ENCODE measurements around the gene PLOD2.

The PLOD2 gene

DNA sequence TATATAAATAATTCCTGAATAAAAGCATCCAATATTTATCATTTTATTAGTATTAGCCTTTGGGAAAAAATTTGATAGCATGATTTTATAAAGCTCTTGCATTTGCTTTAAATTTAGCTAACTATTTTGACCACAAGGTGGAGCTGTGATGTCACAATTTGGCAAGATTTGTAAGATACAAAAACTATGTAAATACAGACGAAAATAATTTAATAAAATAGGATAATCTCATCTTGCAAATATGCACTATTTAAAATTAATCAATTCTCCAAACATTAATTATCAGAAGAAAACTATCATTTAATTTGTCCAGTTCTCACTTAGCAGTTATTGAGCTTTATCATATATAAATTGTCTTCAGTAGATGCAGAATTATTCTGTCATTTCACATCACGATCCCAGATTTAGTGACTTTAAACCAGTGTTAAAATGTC is 95.4 kb downstream of the PLOD2 start:
- DNase-seq (ENCODE audit: low read depth): peak; percentile 21

GRCh38 chr3:146058241-146058640 is 102.7 kb downstream of the PLOD2 start:
- H3K4me3 ChIP-seq (ENCODE audit: low read length): no peak overlapping the region
- TF ChIP-seq, protein P1, sequence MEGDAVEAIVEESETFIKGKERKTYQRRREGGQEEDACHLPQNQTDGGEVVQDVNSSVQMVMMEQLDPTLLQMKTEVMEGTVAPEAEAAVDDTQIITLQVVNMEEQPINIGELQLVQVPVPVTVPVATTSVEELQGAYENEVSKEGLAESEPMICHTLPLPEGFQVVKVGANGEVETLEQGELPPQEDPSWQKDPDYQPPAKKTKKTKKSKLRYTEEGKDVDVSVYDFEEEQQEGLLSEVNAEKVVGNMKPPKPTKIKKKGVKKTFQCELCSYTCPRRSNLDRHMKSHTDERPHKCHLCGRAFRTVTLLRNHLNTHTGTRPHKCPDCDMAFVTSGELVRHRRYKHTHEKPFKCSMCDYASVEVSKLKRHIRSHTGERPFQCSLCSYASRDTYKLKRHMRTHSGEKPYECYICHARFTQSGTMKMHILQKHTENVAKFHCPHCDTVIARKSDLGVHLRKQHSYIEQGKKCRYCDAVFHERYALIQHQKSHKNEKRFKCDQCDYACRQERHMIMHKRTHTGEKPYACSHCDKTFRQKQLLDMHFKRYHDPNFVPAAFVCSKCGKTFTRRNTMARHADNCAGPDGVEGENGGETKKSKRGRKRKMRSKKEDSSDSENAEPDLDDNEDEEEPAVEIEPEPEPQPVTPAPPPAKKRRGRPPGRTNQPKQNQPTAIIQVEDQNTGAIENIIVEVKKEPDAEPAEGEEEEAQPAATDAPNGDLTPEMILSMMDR (conservative IDR thresholded peaks at IDR 0.05; ENCODE audit: low read depth, low read length): no peak

More for the DNA sequence above, 95.4 kb downstream of the PLOD2 start:
- no peak overlapping the region for H3K4me3 ChIP-seq (ENCODE audit: low read length)
- TF ChIP-seq, protein P1 (conservative IDR thresholded peaks at IDR 0.05; ENCODE audit: low read depth, low read length): peak; percentile 59

DNA sequence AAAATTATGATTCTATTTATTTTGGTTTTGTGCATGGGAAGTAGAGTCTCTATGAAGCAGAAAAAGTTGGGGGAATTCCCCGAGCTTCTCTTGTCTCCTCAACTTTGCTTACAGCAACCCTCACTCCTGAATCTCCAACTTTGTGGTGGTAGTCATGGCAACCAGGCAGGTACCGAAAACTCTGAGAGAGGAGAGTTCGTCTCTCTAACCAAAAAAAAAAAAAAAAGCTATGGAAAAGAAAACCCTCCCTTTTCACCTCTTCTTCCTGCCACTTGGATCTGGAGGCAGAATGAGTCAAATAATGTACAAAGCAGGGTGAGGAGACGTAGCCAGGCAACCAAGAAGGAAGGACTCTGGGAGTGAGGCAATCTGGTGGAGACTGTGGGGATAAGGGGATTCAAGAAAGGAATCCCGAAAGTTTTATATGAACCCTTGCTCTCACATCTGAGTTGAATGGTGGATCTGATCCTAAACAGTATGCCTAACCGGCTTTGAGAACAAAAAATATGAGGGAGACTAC is 108.1 kb downstream of the PLOD2 start:
- no peak overlapping the region for H3K4me3 ChIP-seq (ENCODE audit: low read length)
- TF ChIP-seq, protein P1 (conservative IDR thresholded peaks at IDR 0.05; ENCODE audit: low read depth, low read length): no peak
- no peak for DNase-seq (ENCODE audit: low read depth)

More at GRCh38 chr3:146058241-146058640, 102.7 kb downstream of the PLOD2 start:
- DNase-seq (ENCODE audit: low read depth): no peak

DNA sequence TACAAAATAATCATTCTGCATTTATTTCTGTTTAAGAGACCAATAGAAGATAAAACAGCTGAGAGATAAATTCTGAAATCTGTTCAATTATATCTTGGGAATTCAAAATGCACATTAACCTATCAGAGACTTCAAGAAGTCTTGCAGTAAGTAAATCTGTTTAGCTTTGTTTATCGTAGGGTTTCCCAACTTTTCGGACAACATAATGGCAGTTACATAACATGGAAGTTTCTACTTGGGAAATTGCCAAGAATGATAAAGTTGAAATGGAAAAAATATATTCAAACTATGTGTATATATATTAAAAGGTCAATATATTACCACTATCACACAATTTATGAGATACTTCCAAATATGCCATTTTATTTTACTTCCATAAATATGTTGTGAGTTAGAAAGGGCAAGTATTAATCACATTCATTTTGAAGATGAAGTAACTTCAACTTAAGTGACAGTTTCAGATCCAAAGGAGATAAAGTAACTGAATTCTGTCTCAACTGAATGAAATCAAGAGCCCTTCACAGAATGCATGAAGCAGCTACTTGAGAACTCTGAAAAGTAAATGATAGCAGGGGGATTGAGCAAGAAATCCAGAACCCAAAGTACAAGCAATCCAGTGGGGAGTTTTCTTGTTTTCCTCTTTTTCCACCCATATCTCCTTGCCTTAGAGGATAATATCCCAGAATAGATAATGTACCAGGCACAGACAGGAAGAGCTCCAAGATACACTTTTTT is 108.8 kb downstream of the PLOD2 start:
- no peak overlapping the region for H3K4me3 ChIP-seq (ENCODE audit: low read length)
- DNase-seq (ENCODE audit: low read depth): no peak
- TF ChIP-seq, protein P1 (conservative IDR thresholded peaks at IDR 0.05; ENCODE audit: low read depth, low read length): no peak

- H3K4me3 ChIP-seq (ENCODE audit: low read length): no peak overlapping the region
- no peak for DNase-seq (ENCODE audit: low read depth)
- TF ChIP-seq, protein P1 (conservative IDR thresholded peaks at IDR 0.05; ENCODE audit: low read depth, low read length): no peak
These were observed 110.3 kb downstream of the PLOD2 start for GRCh38 chr3:146050691-146051090.

DNA sequence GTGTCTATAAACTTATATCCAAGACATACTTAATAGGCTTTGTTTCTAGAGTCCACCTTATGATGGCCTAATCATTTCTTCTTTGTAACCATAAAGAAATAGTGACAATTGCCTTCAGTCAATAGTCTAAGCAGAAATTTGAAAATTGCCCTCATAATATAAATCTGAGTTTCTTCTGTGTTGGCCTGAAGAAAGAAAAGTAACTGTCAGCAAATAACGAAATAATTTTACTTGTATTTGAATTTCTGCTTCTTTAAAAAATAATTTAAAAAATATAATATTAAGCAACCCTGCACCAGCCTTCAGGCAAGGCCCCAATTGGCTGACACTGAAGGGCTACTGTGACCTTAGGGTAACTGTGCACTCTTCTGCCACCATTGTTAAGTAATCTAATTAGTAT is 113.5 kb downstream of the PLOD2 start:
- TF ChIP-seq, protein P1 (conservative IDR thresholded peaks at IDR 0.05; ENCODE audit: low read depth, low read length): no peak
- H3K4me3 ChIP-seq (ENCODE audit: low read length): no peak overlapping the region
- no peak for DNase-seq (ENCODE audit: low read depth)

GRCh38 chr3:146044046-146044445 is 116.9 kb downstream of the PLOD2 start:
- H3K4me3 ChIP-seq (ENCODE audit: low read length): no peak overlapping the region
- peak; percentile 39 for DNase-seq (ENCODE audit: low read depth)
- TF ChIP-seq, protein P1 (conservative IDR thresholded peaks at IDR 0.05; ENCODE audit: low read depth, low read length): no peak
